GM12878 (cell line): ENCODE measurements around the gene HDGF. TPM values are rescaled to one million over a fixed set of nuclear protein-coding genes. Genes with fewer than 3 reads are reported as not detected.

ENCODE experiments used
- CBX3 ChIP-seq: fragments of 200-600 bp; sonication (generic); IDR thresholded peaks from 2 replicates; pipeline ENCODE4 v1.6.1; 2016; ENCODE audit warnings: low read depth, borderline replicate concordance
- CHD4 ChIP-seq: fragments of 200-600 bp; sonication (generic); IDR thresholded peaks from 2 replicates; pipeline ENCODE4 v1.6.1; 2016; ENCODE audit warnings: mild to moderate bottlenecking
- FOXK2 ChIP-seq: fragments of 450-650 bp; IDR thresholded peaks from 2 replicates; pipeline ENCODE4 v1.6.1; 2017; ENCODE audit warnings: mild to moderate bottlenecking, moderate library complexity
- RELA ChIP-seq: fragments of 450-650 bp; IDR thresholded peaks from 2 replicates; pipeline ENCODE4 v1.8.0; 2014; ENCODE audit warnings: borderline replicate concordance; ENCODE audit not compliant: partially characterized antibody
- polyA plus RNA-seq, 11 experiments: library from polyadenylated mRNA; depleted of rRNA in 4 of 11; unstranded in 6 of 11; stranded (reverse) in 5 of 11; fragments of >200 nt; fragmentation: Nextera tagmentation in 4 of 11; fragmentation: Illumina TruSeq in 1 of 11; extraction: Ambion mirVana in 4 of 11; extraction: Trizol in 1 of 11; gene quantifications; 1 replicate in 1 of 11; 2 replicates in 10 of 11; pipeline versions ENCODE4 v1.2.1 to v1.2.3, GENCODE V29; 2011 to 2016; ENCODE audit warnings: inconsistent platforms in 2 of 11, missing spikeins in 2 of 11, low read depth in 1 of 11
- total RNA-seq, 4 experiments: library from RNA; depleted of rRNA in 3 of 4; stranded (reverse); fragments of >200 nt in 3 of 4; fragmentation: Illumina TruSeq in 1 of 4; extraction: Trizol in 1 of 4; gene quantifications; 2 replicates each; pipeline versions ENCODE4 v1.2.1 to v1.2.3, GENCODE V29; 2013 to 2021
- TF ChIP-seq, protein P1 (sequence below): fragments of 450-650 bp; IDR thresholded peaks from 2 replicates; pipeline ENCODE4 v1.6.1; 2017; ENCODE audit warnings: antibody characterized with exemption, mild to moderate bottlenecking, moderate library complexity
- TF ChIP-seq, protein P2 (sequence below): fragments of 450-650 bp; IDR thresholded peaks from 2 replicates; pipeline ENCODE4 v1.6.1; 2017; ENCODE audit warnings: mild to moderate bottlenecking, moderate library complexity

HDGF gene
- total and polyA plus RNA-seq, 10 of the 15 experiments (the other 5 are each of a cell fraction or from before 2014, with no cell fraction given): 28.3 to 372 (median 209) TPM

DNA sequence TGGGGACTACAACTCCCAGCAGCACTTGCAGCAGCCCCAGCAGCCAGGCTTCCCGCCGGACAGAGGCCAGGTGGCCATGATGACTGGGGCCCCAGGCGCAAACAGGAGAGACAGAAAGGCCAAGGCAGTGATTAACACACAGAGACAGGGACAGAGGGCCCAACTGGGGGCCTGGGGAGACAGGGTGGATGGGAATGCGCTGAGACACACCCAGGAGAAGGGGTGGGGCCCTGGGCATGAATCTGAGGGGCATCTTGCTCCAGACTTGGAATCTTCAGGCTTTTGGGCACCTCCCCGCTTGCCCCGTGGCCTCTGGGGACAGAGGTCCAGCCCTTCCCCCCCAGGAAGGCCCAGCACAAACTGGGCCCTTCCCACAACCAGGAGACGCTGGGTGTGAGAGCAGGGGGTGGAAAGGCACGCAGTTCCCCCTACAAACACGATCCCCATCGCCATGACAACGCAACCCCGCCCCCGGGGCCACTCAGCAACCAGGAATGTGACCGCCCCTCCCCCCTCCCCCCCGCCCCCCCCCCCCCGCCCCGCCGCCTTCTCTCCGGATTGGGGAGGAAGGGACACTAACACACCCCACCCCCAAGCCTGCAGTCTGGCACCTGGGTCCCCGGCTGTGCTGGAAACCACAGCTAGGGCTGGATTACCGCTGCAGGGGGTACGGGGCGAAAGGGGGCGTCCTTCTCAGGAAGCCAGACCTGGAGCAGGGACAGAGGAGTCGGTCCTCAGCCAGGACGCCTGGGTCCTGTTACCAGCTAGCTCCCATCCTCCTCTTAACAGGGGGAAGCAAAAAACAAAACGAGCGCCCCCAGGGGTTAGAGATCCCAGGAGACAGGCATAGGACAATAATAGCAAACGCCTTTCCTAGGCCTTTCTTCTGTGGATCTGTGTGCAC is 4.5 kb downstream of the HDGF start (continued):
- TF ChIP-seq, protein P1, sequence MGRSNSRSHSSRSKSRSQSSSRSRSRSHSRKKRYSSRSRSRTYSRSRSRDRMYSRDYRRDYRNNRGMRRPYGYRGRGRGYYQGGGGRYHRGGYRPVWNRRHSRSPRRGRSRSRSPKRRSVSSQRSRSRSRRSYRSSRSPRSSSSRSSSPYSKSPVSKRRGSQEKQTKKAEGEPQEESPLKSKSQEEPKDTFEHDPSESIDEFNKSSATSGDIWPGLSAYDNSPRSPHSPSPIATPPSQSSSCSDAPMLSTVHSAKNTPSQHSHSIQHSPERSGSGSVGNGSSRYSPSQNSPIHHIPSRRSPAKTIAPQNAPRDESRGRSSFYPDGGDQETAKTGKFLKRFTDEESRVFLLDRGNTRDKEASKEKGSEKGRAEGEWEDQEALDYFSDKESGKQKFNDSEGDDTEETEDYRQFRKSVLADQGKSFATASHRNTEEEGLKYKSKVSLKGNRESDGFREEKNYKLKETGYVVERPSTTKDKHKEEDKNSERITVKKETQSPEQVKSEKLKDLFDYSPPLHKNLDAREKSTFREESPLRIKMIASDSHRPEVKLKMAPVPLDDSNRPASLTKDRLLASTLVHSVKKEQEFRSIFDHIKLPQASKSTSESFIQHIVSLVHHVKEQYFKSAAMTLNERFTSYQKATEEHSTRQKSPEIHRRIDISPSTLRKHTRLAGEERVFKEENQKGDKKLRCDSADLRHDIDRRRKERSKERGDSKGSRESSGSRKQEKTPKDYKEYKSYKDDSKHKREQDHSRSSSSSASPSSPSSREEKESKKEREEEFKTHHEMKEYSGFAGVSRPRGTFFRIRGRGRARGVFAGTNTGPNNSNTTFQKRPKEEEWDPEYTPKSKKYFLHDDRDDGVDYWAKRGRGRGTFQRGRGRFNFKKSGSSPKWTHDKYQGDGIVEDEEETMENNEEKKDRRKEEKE: no peak
- no peak for TF ChIP-seq CHD4
- TF ChIP-seq CBX3: no peak
- no peak for TF ChIP-seq RELA
- TF ChIP-seq FOXK2: no peak
- TF ChIP-seq, protein P2, sequence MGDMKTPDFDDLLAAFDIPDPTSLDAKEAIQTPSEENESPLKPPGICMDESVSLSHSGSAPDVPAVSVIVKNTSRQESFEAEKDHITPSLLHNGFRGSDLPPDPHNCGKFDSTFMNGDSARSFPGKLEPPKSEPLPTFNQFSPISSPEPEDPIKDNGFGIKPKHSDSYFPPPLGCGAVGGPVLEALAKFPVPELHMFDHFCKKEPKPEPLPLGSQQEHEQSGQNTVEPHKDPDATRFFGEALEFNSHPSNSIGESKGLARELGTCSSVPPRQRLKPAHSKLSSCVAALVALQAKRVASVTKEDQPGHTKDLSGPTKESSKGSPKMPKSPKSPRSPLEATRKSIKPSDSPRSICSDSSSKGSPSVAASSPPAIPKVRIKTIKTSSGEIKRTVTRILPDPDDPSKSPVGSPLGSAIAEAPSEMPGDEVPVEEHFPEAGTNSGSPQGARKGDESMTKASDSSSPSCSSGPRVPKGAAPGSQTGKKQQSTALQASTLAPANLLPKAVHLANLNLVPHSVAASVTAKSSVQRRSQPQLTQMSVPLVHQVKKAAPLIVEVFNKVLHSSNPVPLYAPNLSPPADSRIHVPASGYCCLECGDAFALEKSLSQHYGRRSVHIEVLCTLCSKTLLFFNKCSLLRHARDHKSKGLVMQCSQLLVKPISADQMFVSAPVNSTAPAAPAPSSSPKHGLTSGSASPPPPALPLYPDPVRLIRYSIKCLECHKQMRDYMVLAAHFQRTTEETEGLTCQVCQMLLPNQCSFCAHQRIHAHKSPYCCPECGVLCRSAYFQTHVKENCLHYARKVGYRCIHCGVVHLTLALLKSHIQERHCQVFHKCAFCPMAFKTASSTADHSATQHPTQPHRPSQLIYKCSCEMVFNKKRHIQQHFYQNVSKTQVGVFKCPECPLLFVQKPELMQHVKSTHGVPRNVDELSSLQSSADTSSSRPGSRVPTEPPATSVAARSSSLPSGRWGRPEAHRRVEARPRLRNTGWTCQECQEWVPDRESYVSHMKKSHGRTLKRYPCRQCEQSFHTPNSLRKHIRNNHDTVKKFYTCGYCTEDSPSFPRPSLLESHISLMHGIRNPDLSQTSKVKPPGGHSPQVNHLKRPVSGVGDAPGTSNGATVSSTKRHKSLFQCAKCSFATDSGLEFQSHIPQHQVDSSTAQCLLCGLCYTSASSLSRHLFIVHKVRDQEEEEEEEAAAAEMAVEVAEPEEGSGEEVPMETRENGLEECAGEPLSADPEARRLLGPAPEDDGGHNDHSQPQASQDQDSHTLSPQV: no peak
- TF ChIP-seq, all 136 proteins: peak for 26
